Posterior vena cava (tissue), 2 donors: ENCODE measurements around the gene LGSN. TPM values are rescaled to one million over a fixed set of nuclear protein-coding genes. Genes with fewer than 3 reads are reported as not detected.
"Not testable (repeated sequence)": the region's sequence is repeated elsewhere in the genome, so short reads cannot be mapped to it uniquely, and the experiment has no call there.

Source experiments
- DNase-seq: peaks from one replicate; pipeline ENCODE4 v3.0.0-alpha.2; 2020; ENCODE audit warnings: low spot score
- intact Hi-C, 2 donors: fragments of 100-400 bp; cut with DNase I; formaldehyde crosslinking; loops; one replicate each; pipeline versions ENCODE4 v1.14.1 to v1.14.2; 2022 to 2023
- total RNA-seq, 2 donors: library from RNA; stranded (reverse); fragmentation: NEBNext Ultra II Directional; extraction: Animal tissue kit (Norgen Biotek cat#: 25700); gene quantifications; one replicate each; pipeline ENCODE4 v1.2.1, GENCODE V29; 2021
- donor health status: DM: yes; HTN: yes; CAD: no.
- donor health status: DM: yes; HTN: yes; CAD: no.

Gene LGSN
- total RNA-seq, 2 donors from 2014 or later: not detected

- no peak for DNase-seq
- intact Hi-C loops: no loop called here
Observed at GRCh38 chr6:63316113-63316512, 3.7 kb downstream of the LGSN start.

- no peak for DNase-seq
- intact Hi-C loops: no loop called here
Observed at GRCh38 chr6:63313111-63313510, 6.7 kb downstream of the LGSN start.

- no peak for DNase-seq
- intact Hi-C loops: no loop called here
Observed at GRCh38 chr6:63307581-63308246, 12.1 kb downstream of the LGSN start.

GRCh38 chr6:63306420-63306819 lies 13.4 kb downstream of the LGSN start:
- DNase-seq: no peak

GRCh38 chr6:63305277-63305676 lies 14.5 kb downstream of the LGSN start:
- intact Hi-C loops: no loop called here
- DNase-seq: no peak

More at GRCh38 chr6:63306420-63306819, 13.4 kb downstream of the LGSN start:
- intact Hi-C loops: no loop called here

- intact Hi-C loops: no loop called here
- no peak for DNase-seq
Observed at GRCh38 chr6:63303476-63303875, 16.3 kb downstream of the LGSN start.

GRCh38 chr6:63299667-63300066 lies 20.1 kb downstream of the LGSN start:
- intact Hi-C loops: no loop called here
- DNase-seq: no peak

GRCh38 chr6:63295553-63296194 lies 24.1 kb downstream of the LGSN start:
- no peak for DNase-seq
- intact Hi-C loops: no loop called here

- intact Hi-C loops: no loop called here
Observed at GRCh38 chr6:63290492-63291058, 29.2 kb downstream of the LGSN start.

GRCh38 chr6:63289269-63289872 lies 30.4 kb downstream of the LGSN start:
- intact Hi-C loops: no loop called here
- no peak for DNase-seq

More at GRCh38 chr6:63290492-63291058, 29.2 kb downstream of the LGSN start:
- DNase-seq: no peak

GRCh38 chr6:63280639-63281180 lies 39.1 kb downstream of the LGSN start:
- intact Hi-C loops: no loop called here
- no peak for DNase-seq

- DNase-seq: no peak
- intact Hi-C loops: no loop called here
Observed at GRCh38 chr6:63278916-63279315, 40.9 kb downstream of the LGSN start.

- intact Hi-C loops: no loop called here
Observed at GRCh38 chr6:63275953-63276352, 43.8 kb downstream of the LGSN start.

GRCh38 chr6:63274795-63275430 lies 44.9 kb downstream of the LGSN start:
- DNase-seq, intact Hi-C loops: not testable (repeated sequence)

More at GRCh38 chr6:63275953-63276352, 43.8 kb downstream of the LGSN start:
- DNase-seq: no peak

- no peak for DNase-seq
- intact Hi-C loops: no loop called here
Observed at GRCh38 chr6:63272397-63272796, 47.4 kb downstream of the LGSN start.

- no peak for DNase-seq
- intact Hi-C loops: no loop called here
Observed at GRCh38 chr6:63269470-63269869, 50.3 kb downstream of the LGSN start.

- DNase-seq: no peak
- intact Hi-C loops: no loop called here
Observed at GRCh38 chr6:63268574-63268973, 51.2 kb downstream of the LGSN start.

- no peak for DNase-seq
- intact Hi-C loops: no loop called here
Observed at GRCh38 chr6:63267828-63268227, 52.0 kb downstream of the LGSN start.

GRCh38 chr6:63267046-63267445 lies 52.7 kb downstream of the LGSN start:
- DNase-seq: no peak
- intact Hi-C loops: no loop called here

GRCh38 chr6:63263444-63263843 lies 56.3 kb downstream of the LGSN start:
- intact Hi-C loops: no loop called here
- no peak for DNase-seq
